Measurements from ENCODE around the gene MYRIP. TPM values are rescaled to one million over a fixed set of nuclear protein-coding genes. Genes with fewer than 3 reads are reported as not detected.

MYRIP gene
- total RNA-seq, 6 donors from 2014 or later, result 0.55 to 4.3 (median 2.1) TPM; not detected in 1

DNA sequence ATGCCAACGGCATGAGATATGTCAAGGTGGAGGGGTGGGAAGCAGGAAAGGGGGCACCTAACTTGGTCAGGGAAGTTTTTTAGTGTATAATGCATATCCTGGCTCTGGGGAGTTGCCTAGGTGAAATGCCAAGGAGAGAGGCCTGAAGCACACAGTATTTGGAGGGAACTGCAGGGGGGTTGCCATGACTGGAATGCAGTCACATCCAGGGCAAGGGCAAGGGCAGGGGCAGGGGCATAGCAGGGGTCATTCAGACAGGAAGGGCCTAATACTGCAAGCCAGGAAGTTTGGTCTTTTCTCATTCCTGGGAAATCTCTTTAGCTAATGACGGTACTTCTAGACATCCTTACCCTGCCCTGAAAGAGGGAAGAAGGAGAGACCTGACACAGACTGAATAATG lies 60.5 kb downstream of the MYRIP start:
- Histone ChIP-seq H3K9me3 (no peaks in the 10 kb centered on the region), H3K27me3 (no peaks in the 10 kb centered on the region), H3K4me1 (no peaks in the 10 kb centered on the region), H3K27ac (no peak overlapping the region), H3K36me3 (no peaks in the 10 kb centered on the region), H3K4me3 (no peak overlapping the region)
- TF ChIP-seq EP300 (IDR thresholded peaks at IDR 0.05), result no peak
- TF ChIP-seq, protein P1, sequence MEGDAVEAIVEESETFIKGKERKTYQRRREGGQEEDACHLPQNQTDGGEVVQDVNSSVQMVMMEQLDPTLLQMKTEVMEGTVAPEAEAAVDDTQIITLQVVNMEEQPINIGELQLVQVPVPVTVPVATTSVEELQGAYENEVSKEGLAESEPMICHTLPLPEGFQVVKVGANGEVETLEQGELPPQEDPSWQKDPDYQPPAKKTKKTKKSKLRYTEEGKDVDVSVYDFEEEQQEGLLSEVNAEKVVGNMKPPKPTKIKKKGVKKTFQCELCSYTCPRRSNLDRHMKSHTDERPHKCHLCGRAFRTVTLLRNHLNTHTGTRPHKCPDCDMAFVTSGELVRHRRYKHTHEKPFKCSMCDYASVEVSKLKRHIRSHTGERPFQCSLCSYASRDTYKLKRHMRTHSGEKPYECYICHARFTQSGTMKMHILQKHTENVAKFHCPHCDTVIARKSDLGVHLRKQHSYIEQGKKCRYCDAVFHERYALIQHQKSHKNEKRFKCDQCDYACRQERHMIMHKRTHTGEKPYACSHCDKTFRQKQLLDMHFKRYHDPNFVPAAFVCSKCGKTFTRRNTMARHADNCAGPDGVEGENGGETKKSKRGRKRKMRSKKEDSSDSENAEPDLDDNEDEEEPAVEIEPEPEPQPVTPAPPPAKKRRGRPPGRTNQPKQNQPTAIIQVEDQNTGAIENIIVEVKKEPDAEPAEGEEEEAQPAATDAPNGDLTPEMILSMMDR (IDR thresholded peaks at IDR 0.05), result no peak
- no peak for TF ChIP-seq POLR2A (IDR thresholded peaks at IDR 0.05)
- no peak for TF ChIP-seq POLR2AphosphoS5 (IDR thresholded peaks at IDR 0.05)
- no peak for DNase-seq
- ATAC-seq (ENCODE audit: low FRiP score in 2 of 2), result no peak
- WGBS, 2 donors, result 63 to 64% methylated on average over 2 of the region's 2 CpGs

DNA sequence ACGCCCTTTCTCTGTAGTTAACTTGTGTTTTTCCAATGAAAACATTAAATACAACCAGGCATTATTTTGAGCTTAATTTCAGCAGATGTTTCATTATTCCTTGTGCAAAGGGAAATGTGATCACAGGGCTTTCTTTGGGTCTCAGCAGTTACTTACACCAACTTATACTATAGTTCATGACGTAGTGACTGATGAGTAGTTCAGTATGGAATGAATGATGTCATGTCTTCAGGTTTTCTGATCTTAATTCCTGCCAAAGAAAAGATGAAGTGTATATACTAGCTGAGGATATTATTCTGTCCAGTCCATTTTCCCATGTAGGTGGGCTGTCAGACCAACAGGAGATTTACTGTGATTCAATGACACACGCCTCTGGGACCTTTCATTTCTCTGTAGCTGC lies 61.3 kb downstream of the MYRIP start:
- WGBS, 2 donors, result 45 to 53% methylated on average over 3 of the region's 3 CpGs
- Histone ChIP-seq H3K27me3 (no peaks in the 10 kb centered on the region), H3K36me3 (no peaks in the 10 kb centered on the region), H3K27ac (no peak overlapping the region), H3K4me3 (no peak overlapping the region), H3K4me1 (no peaks in the 10 kb centered on the region), H3K9me3 (no peaks in the 10 kb centered on the region)
- no peak for TF ChIP-seq POLR2A (IDR thresholded peaks at IDR 0.05)
- TF ChIP-seq POLR2AphosphoS5 (IDR thresholded peaks at IDR 0.05), result no peak
- TF ChIP-seq, protein P1 (IDR thresholded peaks at IDR 0.05), result no peak
- TF ChIP-seq EP300 (IDR thresholded peaks at IDR 0.05), result no peak
- ATAC-seq (ENCODE audit: low FRiP score in 2 of 2) (no peak), DNase-seq (no peak)

DNA sequence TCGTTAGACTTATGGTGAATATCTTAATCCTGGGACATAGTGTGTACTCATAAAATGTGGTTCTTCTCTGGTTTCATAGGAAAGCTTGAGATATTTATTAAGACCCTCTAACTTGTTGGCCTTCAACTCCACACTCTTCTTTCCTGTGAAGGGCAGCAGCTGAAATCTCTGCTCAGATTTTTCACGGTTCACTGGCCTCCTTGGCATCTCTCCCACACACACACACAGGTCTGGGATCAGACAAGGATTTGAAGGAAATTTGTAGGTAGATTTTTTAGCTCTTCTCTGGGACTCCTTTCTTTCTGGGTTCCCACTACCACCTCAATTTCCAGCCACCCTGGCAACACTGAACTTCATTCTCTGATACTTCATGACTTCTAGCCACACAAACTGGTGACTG lies 70.2 kb downstream of the MYRIP start:
- H3K4me3 ChIP-seq, result no peak overlapping the region
- H3K27ac ChIP-seq, result no peak overlapping the region
- WGBS, 2 donors, result 71 to 76% methylated on average over 2 of the region's 2 CpGs
- no peaks in the 10 kb centered on the region for H3K9me3 ChIP-seq
- no peaks in the 10 kb centered on the region for H3K36me3 ChIP-seq
- no peak for TF ChIP-seq EP300 (IDR thresholded peaks at IDR 0.05)
- TF ChIP-seq POLR2AphosphoS5 (IDR thresholded peaks at IDR 0.05), result no peak
- TF ChIP-seq, protein P1 (IDR thresholded peaks at IDR 0.05), result no peak
- no peak for TF ChIP-seq POLR2A (IDR thresholded peaks at IDR 0.05)
- H3K27me3 ChIP-seq, result no peaks in the 10 kb centered on the region
- H3K4me1 ChIP-seq, result no peaks in the 10 kb centered on the region
- ATAC-seq (ENCODE audit: low FRiP score in 2 of 2), result no peak
- DNase-seq, result no peak

DNA sequence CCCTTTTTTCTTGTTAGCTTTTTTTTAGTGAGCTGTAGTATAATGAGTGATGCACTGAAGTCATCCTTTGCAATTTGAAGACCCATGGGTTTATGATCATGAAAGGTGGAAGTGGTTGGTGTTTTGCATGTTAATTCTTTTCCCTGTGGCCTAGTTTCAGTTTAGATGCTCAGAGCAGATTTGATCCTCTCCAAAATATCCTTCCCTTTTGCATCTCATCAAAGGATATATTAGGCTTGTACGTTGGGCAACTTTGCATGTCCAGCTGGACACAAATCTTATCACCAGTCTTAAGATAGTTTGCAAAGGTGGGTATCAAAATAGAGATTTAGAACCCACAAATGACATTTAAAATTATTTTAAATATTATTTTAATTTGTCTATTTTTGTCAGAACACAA lies 72.7 kb downstream of the MYRIP start:
- ATAC-seq (ENCODE audit: low FRiP score in 2 of 2), result no peak
- TF ChIP-seq, protein P1 (IDR thresholded peaks at IDR 0.05), result no peak
- TF ChIP-seq POLR2A (IDR thresholded peaks at IDR 0.05), result no peak
- no peak for TF ChIP-seq POLR2AphosphoS5 (IDR thresholded peaks at IDR 0.05)
- no peak for TF ChIP-seq EP300 (IDR thresholded peaks at IDR 0.05)
- 87 to 88% methylated on average over 1 of the region's 1 CpG for WGBS, 2 donors

DNA sequence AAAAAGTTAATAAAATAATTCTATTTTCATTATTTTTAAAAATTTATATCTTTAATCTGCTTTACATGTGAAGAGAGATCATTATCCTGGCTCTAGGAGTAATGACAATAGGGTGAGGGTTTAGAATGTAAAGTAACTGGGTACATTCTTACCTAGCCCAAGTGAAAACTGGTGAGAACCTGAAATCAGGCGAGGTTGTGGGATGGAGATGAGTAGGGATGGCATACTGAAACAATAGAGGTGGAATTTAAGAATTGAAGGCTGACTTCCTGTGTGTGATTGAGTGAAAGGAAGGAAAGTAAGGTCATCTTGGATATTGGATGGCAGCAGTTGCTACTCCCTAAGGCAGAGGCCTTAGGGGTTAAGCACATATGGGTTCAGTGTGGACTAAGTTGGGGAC lies 82.7 kb downstream of the MYRIP start:
- TF ChIP-seq EP300 (IDR thresholded peaks at IDR 0.05) (no peak), POLR2A (IDR thresholded peaks at IDR 0.05) (no peak), POLR2AphosphoS5 (IDR thresholded peaks at IDR 0.05) (no peak)
- TF ChIP-seq, protein P1 (IDR thresholded peaks at IDR 0.05), result no peak
- Histone ChIP-seq H3K4me1 (no peaks in the 10 kb centered on the region), H3K27ac (no peak overlapping the region), H3K27me3 (no peaks in the 10 kb centered on the region), H3K36me3 (no peaks in the 10 kb centered on the region), H3K4me3 (no peak overlapping the region), H3K9me3 (no peaks in the 10 kb centered on the region)
- 64 to 79% methylated on average over 1 of the region's 1 CpG for WGBS, 2 donors
- no peak for DNase-seq
- no peak for ATAC-seq (ENCODE audit: low FRiP score in 2 of 2)

More for the DNA sequence above, 72.7 kb downstream of the MYRIP start:
- Histone ChIP-seq H3K4me3 (no peak overlapping the region), H3K9me3 (no peaks in the 10 kb centered on the region), H3K36me3 (no peaks in the 10 kb centered on the region), H3K27me3 (no peaks in the 10 kb centered on the region), H3K4me1 (no peaks in the 10 kb centered on the region), H3K27ac (no peak overlapping the region)
- DNase-seq, result no peak
